Neuronal stem cell (in vitro differentiated cells): Measurements from ENCODE around the gene TMEM222.
"Not testable (repeated sequence)": the region's sequence is repeated elsewhere in the genome, so short reads cannot be mapped to it uniquely, and the experiment has no call there.

ENCODE experiments used
- DNase-seq: peaks from one replicate; pipeline ENCODE4 v3.0.0-alpha.2; 2013; ENCODE audit warnings: low spot score
- H2AFZ ChIP-seq: one replicate; pipeline ENCODE4 v1.6.1; 2013; ENCODE audit warnings: mild to moderate bottlenecking, low read length, inconsistent platforms
- H2AK5ac ChIP-seq: 2 replicates; pipeline ENCODE4 v1.6.1; 2013; ENCODE audit warnings: low read depth, mild to moderate bottlenecking, inconsistent platforms, low read length, moderate library complexity, mixed read lengths
- H2BK120ac ChIP-seq: 2 replicates; pipeline ENCODE4 v1.6.1; 2013; ENCODE audit warnings: low read depth, mild to moderate bottlenecking, inconsistent platforms, low read length, moderate library complexity, mixed read lengths
- H2BK12ac ChIP-seq: one replicate; pipeline ENCODE4 v1.6.1; 2013; ENCODE audit warnings: low read length, inconsistent platforms
- H2BK15ac ChIP-seq: 2 replicates; pipeline ENCODE4 v1.6.1; 2013; ENCODE audit warnings: mild to moderate bottlenecking, low read length, inconsistent platforms, mixed read lengths
- H2BK5ac ChIP-seq: one replicate; pipeline ENCODE4 v1.6.1; 2013; ENCODE audit warnings: inconsistent platforms, mild to moderate bottlenecking, low read length, moderate library complexity
- H3K14ac ChIP-seq: one replicate; pipeline ENCODE4 v1.6.1; 2013; ENCODE audit warnings: low read length, inconsistent platforms
- H3K18ac ChIP-seq: 2 replicates; pipeline ENCODE4 v1.6.1; 2013; ENCODE audit warnings: low read length, inconsistent platforms
- H3K23ac ChIP-seq: 2 replicates; pipeline ENCODE4 v1.6.1; 2013; ENCODE audit warnings: low read depth, mild to moderate bottlenecking, mixed read lengths, low read length, inconsistent platforms; ENCODE audit not compliant: poor library complexity
- H3K27ac ChIP-seq: replicated peaks from 3 replicates; pipeline ENCODE4 v1.5.1; 2013; ENCODE audit warnings: low read length, inconsistent platforms
- H3K27me3 ChIP-seq, 3 experiments: 2 replicates each; pipeline ENCODE4 v1.6.1; 2013; ENCODE audit warnings: low read length in 3 of 3, mild to moderate bottlenecking in 2 of 3, inconsistent platforms in 1 of 3, low read depth in 1 of 3, mixed read lengths in 1 of 3, moderate library complexity in 1 of 3; ENCODE audit not compliant: control insufficient read depth in 3 of 3, insufficient read depth in 3 of 3
- H3K36me3 ChIP-seq, 2 donors: replicated peaks in 1 of 2; 2 replicates each; pipeline ENCODE4 v1.6.1; 2013; ENCODE audit warnings: low read length in 2 of 2; ENCODE audit not compliant: control insufficient read depth in 2 of 2, insufficient read depth in 2 of 2
- H3K4ac ChIP-seq: 2 replicates; pipeline ENCODE4 v1.6.1; 2013; ENCODE audit warnings: inconsistent platforms, mild to moderate bottlenecking, low read length, moderate library complexity
- H3K4me1 ChIP-seq, 2 donors: 1 replicate in 1 of 2; 2 replicates in 1 of 2; pipeline ENCODE4 v1.6.1; 2013; ENCODE audit warnings: low read length in 2 of 2, low read depth in 1 of 2; ENCODE audit not compliant: control insufficient read depth in 2 of 2, insufficient read depth in 1 of 2
- H3K4me2 ChIP-seq: one replicate; pipeline ENCODE4 v1.6.1; 2013; ENCODE audit warnings: mild to moderate bottlenecking, low read length, inconsistent platforms; ENCODE audit not compliant: insufficient read depth, poor library complexity, severe bottlenecking
- H3K4me3 ChIP-seq, 2 donors: 2 replicates each; pipeline ENCODE4 v1.5.1; 2013; ENCODE audit warnings: low read length in 2 of 2, mild to moderate bottlenecking in 2 of 2, inconsistent platforms in 1 of 2, moderate library complexity in 1 of 2
- H3K79me1 ChIP-seq: one replicate; pipeline ENCODE4 v1.6.1; 2013; ENCODE audit warnings: low read depth, mild to moderate bottlenecking, inconsistent platforms, low read length, moderate library complexity
- H3K9ac ChIP-seq: one replicate; pipeline ENCODE4 v1.6.1; 2013; ENCODE audit warnings: mild to moderate bottlenecking, low read depth, low read length, inconsistent platforms; ENCODE audit not compliant: poor library complexity
- H3K9me3 ChIP-seq, 2 donors: replicated peaks in 1 of 2; 2 replicates each; pipeline versions ENCODE3 to v1.6.1; 2013; ENCODE audit warnings: low read length in 2 of 2, mild to moderate bottlenecking in 2 of 2, inconsistent platforms in 1 of 2, low read depth in 1 of 2, mixed read lengths in 1 of 2, moderate library complexity in 1 of 2; ENCODE audit not compliant: control insufficient read depth in 2 of 2, insufficient read depth in 1 of 2
- H4K8ac ChIP-seq: one replicate; pipeline ENCODE4 v1.6.1; 2013; ENCODE audit warnings: low read depth, mild to moderate bottlenecking, inconsistent platforms, low read length, moderate library complexity
- H4K91ac ChIP-seq: one replicate; pipeline ENCODE4 v1.6.1; 2013; ENCODE audit warnings: low read length, low read depth, mild to moderate bottlenecking, inconsistent platforms; ENCODE audit not compliant: poor library complexity
- WGBS, 2 donors: extraction: QIAGEN DNeasy Blood & Tissue Kit; methylation state at CpG; one replicate each; pipeline ENCODE4 v1.1.7; 2013; ENCODE audit warnings: missing lambda C conversion rate in 2 of 2, mixed read lengths in 1 of 2; ENCODE audit not compliant: insufficient read length in 2 of 2, insufficient replicate concordance in 1 of 2; ENCODE audit errors: extremely low coverage in 2 of 2; 5-methylcytosine and 5-hydroxymethylcytosine counted together

TMEM222 gene

DNA sequence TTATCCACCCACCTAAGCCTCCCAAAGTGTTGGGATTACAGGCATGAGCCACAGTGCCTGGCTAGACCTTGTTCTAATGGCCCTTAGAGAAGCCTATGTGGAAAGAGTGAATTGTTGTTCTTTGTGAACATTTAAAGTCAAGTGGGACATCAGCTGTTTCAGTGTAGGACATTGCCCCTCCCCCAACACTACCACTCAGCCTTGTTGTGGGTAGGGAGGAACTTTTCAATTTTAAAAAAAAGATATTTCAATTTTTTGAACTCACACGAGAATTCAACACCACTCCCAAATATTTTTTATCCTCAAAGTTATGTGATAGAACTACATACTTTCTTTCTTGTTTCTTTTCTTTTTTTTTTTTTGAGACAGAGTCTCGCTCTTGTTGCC, 36.7 kb upstream of the TMEM222 start:
- H3K9ac ChIP-seq: no peak overlapping the region
- no peak overlapping the region for H3K23ac ChIP-seq
- no peak overlapping the region for H2AFZ ChIP-seq
- H3K9me3 ChIP-seq: no peaks in the 10 kb centered on the region
- H3K27me3 ChIP-seq: no peaks in the 10 kb centered on the region
- H3K79me1 ChIP-seq: no peaks in the 10 kb centered on the region
- no peak overlapping the region for H4K91ac ChIP-seq
- H2BK15ac ChIP-seq: no peak overlapping the region
- no peak overlapping the region for H4K8ac ChIP-seq
- no peak overlapping the region for H3K4me2 ChIP-seq
- DNase-seq: no peak
- H2BK12ac ChIP-seq: no peak overlapping the region
- H2AK5ac ChIP-seq: no peak overlapping the region
- H3K4ac ChIP-seq: no peak overlapping the region
- no peak overlapping the region for H3K18ac ChIP-seq
- peaks cover 0 to 7% of the 10 kb centered on the region in 2 donors for H3K4me1 ChIP-seq
- H3K27ac ChIP-seq: no peak overlapping the region
- WGBS, 2 donors: no CpG with 5 or more reads among the region's 2 CpGs
- no peak overlapping the region for H3K4me3 ChIP-seq
- H2BK5ac ChIP-seq: no peak overlapping the region
- H2BK120ac ChIP-seq: no peak overlapping the region
- H3K14ac ChIP-seq: no peak overlapping the region
- peaks cover 5 to 15% of the 10 kb centered on the region in 2 donors for H3K36me3 ChIP-seq

GRCh38 chr1:27285821-27286220, 36.1 kb upstream of the TMEM222 start:
- H2BK5ac ChIP-seq, H3K9me3 ChIP-seq, H3K9ac ChIP-seq, H4K8ac ChIP-seq, H3K18ac ChIP-seq, H3K27ac ChIP-seq, DNase-seq, H3K4me1 ChIP-seq, H2AFZ ChIP-seq, H3K23ac ChIP-seq, H3K4ac ChIP-seq, H2AK5ac ChIP-seq, H2BK120ac ChIP-seq, H3K4me2 ChIP-seq, H3K14ac ChIP-seq, H3K27me3 ChIP-seq, H3K4me3 ChIP-seq, H4K91ac ChIP-seq, H2BK12ac ChIP-seq, H3K79me1 ChIP-seq, H2BK15ac ChIP-seq: not testable (repeated sequence)
- WGBS, 2 donors: no CpG with 5 or more reads among the region's 7 CpGs
- H3K36me3 ChIP-seq: peaks cover 10 to 21% of the 10 kb centered on the region in 2 donors

GRCh38 chr1:27289125-27289524, 32.8 kb upstream of the TMEM222 start:
- WGBS, 2 donors: no CpG with 5 or more reads among the region's 29 CpGs
- H3K4me3 ChIP-seq, H2BK120ac ChIP-seq, H3K9ac ChIP-seq, H3K18ac ChIP-seq, H2AFZ ChIP-seq, H3K23ac ChIP-seq, H4K8ac ChIP-seq, H3K14ac ChIP-seq, H3K79me1 ChIP-seq, H2BK15ac ChIP-seq, H3K27ac ChIP-seq, H2BK12ac ChIP-seq, DNase-seq, H3K27me3 ChIP-seq, H4K91ac ChIP-seq, H3K9me3 ChIP-seq, H2AK5ac ChIP-seq, H2BK5ac ChIP-seq, H3K4ac ChIP-seq, H3K4me2 ChIP-seq, H3K4me1 ChIP-seq: not testable (repeated sequence)
- H3K36me3 ChIP-seq: peaks cover 16 to 30% of the 10 kb centered on the region in 2 donors

DNA sequence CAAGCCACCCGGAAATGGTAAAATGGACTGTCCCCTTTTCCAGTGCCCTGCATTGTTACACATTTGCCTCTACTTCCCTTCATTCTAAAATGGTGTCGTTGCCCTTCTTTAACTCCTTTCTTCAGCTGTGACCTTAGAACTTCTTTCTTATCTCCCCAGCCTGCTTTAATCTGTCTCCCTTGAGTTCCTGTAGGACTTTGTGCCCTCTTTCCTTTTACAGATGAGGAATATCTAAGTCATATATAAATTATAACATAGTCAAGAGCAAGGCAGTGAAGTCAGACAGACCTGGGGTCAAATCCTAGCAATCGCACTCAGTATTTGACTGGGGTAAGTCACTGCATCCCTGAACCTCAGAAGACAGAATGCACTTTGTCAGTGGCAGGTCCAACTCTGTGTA, 31.4 kb upstream of the TMEM222 start:
- no peaks in the 10 kb centered on the region for H3K79me1 ChIP-seq
- peaks cover 0 to 4% of the 10 kb centered on the region in 2 donors for H3K9me3 ChIP-seq
- H3K4me3 ChIP-seq: no peak overlapping the region
- H3K36me3 ChIP-seq: peaks cover 19 to 38% of the 10 kb centered on the region in 2 donors
- no CpG with 5 or more reads among the region's 3 CpGs for WGBS, 2 donors
- no peak overlapping the region for H3K18ac ChIP-seq
- DNase-seq: no peak
- no peak overlapping the region for H2BK120ac ChIP-seq
- H4K8ac ChIP-seq: no peak overlapping the region
- no peak overlapping the region for H4K91ac ChIP-seq
- H2BK15ac ChIP-seq: no peak overlapping the region
- H2AFZ ChIP-seq: no peak overlapping the region
- H2AK5ac ChIP-seq: no peak overlapping the region
- no peak overlapping the region for H2BK5ac ChIP-seq
- no peak overlapping the region for H3K14ac ChIP-seq
- H2BK12ac ChIP-seq: no peak overlapping the region
- peaks cover 0 to 7% of the 10 kb centered on the region in 2 donors for H3K4me1 ChIP-seq
- H3K4me2 ChIP-seq: no peak overlapping the region
- H3K9ac ChIP-seq: no peak overlapping the region
- H3K4ac ChIP-seq: no peak overlapping the region
- H3K23ac ChIP-seq: no peak overlapping the region
- H3K27ac ChIP-seq: no peak overlapping the region
- H3K27me3 ChIP-seq: no peaks in the 10 kb centered on the region
